GM19025 (cell line): ENCODE measurements around the gene EEPD1.

Experiments
- ATAC-seq: cut with Tn5 transposase; IDR thresholded peaks from one replicate; pipeline ENCODE4 v1.9.1; 2021; ENCODE audit warnings: mild to moderate bottlenecking, low read depth, moderate library complexity; ENCODE audit not compliant: unreplicated experiment

Gene EEPD1

GRCh38 chr7:36277249-36277542, 124.1 kb downstream of the EEPD1 start:
- no peak for ATAC-seq

GRCh38 chr7:36278069-36278619, 125.1 kb downstream of the EEPD1 start:
- no peak for ATAC-seq

- no peak for ATAC-seq
Observed at GRCh38 chr7:36278620-36279172, 125.6 kb downstream of the EEPD1 start.

GRCh38 chr7:36279200-36279925, 126.3 kb downstream of the EEPD1 start:
- ATAC-seq = peak; percentile 72

GRCh38 chr7:36279926-36280315, 126.9 kb downstream of the EEPD1 start:
- ATAC-seq = no peak

GRCh38 chr7:36280840-36281812, 128.1 kb downstream of the EEPD1 start:
- no peak for ATAC-seq

- ATAC-seq = no peak
Observed at GRCh38 chr7:36281945-36282717, 129.1 kb downstream of the EEPD1 start.

- ATAC-seq = no peak
Observed at GRCh38 chr7:36283181-36283580, 130.1 kb downstream of the EEPD1 start.

GRCh38 chr7:36283711-36284130, 130.7 kb downstream of the EEPD1 start:
- ATAC-seq = peak; percentile 45

GRCh38 chr7:36284456-36285090, 131.5 kb downstream of the EEPD1 start:
- no peak for ATAC-seq

- ATAC-seq = no peak
Observed at GRCh38 chr7:36285276-36285675, 132.2 kb downstream of the EEPD1 start.

- no peak for ATAC-seq
Observed at GRCh38 chr7:36286226-36286625, 133.2 kb downstream of the EEPD1 start.

GRCh38 chr7:36286688-36287087, 133.6 kb downstream of the EEPD1 start:
- ATAC-seq = no peak

- ATAC-seq = peak; percentile 40
Observed at GRCh38 chr7:36287371-36288241, 134.6 kb downstream of the EEPD1 start.

GRCh38 chr7:36288501-36288900, 135.4 kb downstream of the EEPD1 start:
- no peak for ATAC-seq

GRCh38 chr7:36289833-36290661, 137.0 kb downstream of the EEPD1 start:
- ATAC-seq = no peak

- peak; percentile 45 for ATAC-seq
Observed at GRCh38 chr7:36291387-36292316, 138.6 kb downstream of the EEPD1 start.
